GM12873 (cell line): ENCODE measurements around the gene RAC2.

Experiments
- TF ChIP-seq, protein P1 (sequence below): IDR thresholded peaks from 2 replicates; pipeline ENCODE4 v1.5.1; 2012; ENCODE audit warnings: low read depth, mild to moderate bottlenecking, moderate library complexity, low read length, control low read depth; ENCODE audit not compliant: insufficient read depth; ENCODE audit errors: missing control alignments

RAC2 gene

DNA sequence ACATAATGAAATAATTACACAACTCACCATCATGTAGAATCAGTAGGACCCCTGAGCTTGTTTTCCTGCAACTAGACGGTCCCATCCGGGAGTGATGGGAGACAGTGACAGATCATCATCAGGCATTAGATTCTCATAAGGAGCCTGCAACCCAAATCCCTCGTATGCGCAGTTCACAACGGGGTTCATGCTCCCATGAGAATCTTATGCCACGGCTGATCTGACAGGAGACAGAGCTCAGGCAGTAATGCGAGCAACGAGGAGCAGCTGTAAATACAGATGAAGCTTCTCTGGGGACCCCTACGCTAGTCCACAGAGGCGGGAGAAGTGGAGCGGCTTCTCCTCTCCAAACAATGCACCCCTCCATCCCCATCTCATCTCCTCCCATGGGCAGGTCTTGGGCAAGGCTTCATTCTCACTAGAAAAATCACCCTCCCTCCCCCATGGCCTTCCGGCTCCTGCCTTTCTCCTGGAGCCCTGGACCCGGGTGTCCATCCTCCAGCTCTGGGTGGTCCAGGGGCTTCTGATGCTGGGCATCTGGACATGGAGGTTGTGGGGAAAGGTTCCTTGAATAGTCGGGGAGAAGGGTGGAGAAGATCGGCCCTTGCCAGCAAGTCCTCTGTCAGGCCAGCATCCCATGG, 16.2 kb upstream of the RAC2 start:
- TF ChIP-seq, protein P1, sequence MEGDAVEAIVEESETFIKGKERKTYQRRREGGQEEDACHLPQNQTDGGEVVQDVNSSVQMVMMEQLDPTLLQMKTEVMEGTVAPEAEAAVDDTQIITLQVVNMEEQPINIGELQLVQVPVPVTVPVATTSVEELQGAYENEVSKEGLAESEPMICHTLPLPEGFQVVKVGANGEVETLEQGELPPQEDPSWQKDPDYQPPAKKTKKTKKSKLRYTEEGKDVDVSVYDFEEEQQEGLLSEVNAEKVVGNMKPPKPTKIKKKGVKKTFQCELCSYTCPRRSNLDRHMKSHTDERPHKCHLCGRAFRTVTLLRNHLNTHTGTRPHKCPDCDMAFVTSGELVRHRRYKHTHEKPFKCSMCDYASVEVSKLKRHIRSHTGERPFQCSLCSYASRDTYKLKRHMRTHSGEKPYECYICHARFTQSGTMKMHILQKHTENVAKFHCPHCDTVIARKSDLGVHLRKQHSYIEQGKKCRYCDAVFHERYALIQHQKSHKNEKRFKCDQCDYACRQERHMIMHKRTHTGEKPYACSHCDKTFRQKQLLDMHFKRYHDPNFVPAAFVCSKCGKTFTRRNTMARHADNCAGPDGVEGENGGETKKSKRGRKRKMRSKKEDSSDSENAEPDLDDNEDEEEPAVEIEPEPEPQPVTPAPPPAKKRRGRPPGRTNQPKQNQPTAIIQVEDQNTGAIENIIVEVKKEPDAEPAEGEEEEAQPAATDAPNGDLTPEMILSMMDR, result no peak

DNA sequence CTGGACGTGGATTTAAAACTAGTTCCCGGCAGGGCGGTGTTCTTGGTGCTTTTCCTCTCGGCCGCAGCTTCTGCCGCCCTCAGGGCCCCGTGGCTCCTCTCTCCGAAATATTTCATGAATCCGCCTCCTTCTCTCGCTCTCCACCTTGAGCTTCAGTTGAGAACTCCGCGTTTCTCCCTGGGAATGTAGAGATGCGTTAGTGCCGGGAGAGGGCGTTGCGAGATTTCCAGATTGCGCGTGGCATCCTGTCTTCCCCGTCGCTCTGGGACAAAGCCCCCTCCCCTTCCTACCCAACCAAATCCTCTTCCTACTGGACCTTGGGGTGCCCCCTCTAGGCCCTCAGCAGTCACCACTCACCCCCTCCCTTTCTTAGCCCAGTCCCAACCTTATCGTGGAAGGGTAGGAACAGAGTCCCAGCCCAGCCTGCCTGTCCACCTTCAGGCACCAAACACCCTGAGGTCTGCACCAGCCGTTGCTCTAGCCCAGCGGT, 15.5 kb upstream of the RAC2 start:
- TF ChIP-seq, protein P1, result peak; percentile 63

DNA sequence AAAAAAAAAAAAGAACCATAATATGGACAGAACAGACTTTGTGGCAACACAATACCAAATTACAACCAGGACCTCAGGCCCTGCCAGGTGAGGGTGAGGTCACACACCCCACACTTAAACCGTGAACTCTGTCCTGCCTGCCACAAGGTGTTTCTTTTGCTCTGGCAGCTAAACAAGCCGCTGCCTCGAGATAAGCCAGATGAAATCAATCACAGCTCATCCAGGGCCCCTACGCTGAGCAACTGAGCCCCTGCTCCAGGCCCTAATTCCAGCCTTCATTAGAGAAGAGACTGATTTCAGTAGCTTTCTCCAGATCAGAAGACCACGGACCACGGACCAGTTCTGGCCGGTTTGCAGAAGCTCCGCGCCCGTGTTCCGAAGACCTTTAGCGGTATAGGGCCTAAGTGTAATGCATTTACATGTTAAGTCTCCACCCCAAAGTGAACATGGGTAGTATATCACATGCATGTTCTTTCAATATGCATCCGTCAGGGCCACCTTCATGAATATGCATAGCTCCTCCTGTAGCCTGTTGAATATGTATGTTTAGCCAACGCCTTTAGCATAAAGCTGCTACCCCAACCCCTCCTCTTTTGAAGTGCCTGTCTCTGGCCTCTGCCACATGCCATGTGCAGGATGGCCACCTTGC, 14.8 kb upstream of the RAC2 start:
- TF ChIP-seq, protein P1, result no peak

DNA sequence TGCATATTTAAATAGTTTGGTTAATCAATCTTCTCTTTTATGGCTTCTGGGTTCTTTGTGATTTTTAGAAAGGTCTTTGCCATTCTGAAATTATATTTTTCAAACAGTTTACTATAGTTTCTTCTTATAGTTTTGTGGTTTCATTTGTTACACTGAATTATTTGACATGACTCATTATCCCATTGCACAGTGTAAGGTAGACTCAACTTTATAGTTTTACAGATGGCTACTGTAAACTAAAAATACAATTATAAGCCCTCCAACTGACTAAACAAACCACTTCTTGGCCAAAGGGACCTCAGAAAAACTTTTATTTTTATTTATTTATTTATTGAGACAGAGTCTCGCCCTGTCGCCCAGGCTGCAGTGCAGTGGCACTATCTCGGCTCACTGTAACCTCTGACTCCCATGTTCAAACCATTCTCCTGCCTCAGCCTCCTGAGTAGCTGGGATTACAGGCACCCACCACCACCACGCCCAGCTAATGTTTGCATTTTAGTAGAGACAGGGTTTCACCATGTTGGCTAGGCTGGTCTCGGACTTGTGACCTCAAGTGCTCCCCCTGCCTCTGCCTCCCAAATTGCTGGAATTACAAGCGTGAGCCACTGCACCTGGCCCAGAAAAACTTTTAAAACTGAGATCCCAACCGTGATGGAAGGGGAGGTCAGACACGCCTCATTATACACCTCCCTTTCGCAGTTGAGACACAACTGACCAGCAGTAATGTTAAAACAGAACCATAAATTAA, 14.1 kb upstream of the RAC2 start:
- TF ChIP-seq, protein P1, result no peak

DNA sequence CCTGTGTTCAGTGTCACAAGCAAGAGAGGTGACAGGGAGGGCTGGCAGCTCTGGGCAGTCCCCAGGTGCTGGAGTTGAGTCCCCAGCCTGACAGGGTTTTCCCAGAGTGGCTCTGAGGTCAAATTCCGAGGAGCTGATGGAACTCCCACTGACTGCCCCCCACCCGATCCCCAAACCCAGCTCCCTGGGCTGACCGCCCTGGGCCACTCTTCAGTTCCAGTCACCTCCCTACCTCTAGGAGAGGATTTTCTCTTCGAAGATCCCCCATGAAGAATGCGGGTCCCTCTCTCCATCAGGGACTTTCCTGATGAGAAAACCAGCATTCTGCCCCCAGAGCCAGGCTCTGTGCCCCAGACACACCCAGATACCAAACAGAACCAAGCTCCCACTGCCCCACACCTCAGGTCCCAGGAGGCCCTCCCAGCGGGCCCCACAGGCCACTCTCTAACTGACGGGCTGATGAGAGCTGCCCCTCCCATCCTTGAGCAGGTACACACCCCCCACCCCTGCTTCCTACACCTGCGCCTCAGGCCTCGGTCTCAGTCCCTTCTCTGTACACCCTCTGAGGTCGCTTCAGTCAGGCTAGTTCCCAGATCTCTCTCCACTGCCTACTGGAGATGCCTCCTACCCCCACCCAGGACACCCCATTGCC, 12.1 kb upstream of the RAC2 start:
- TF ChIP-seq, protein P1, result no peak

DNA sequence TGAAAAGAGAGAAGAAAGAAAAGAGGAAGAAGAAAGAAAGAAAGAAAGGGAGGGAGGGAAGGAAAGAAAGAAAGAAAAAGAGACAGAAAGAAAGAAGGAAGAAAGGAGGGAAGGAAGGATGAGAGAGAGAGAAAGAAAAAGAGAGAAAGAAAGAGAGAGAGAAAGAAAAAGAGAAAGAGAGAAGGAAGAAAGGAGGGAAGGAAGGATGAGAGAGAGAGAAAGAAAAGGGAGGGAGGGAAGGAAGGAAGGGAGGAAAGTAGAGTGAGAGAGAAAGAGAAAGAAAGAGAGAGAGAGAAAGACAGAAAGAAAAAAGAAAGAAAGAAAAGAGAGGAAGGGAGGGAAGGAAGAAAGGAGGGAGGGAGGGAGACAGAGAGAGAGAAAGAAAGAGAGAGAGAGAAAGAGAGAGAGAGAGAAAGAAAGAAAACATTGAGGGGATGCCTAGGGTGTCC, 11.5 kb upstream of the RAC2 start:
- TF ChIP-seq, protein P1, result no peak

DNA sequence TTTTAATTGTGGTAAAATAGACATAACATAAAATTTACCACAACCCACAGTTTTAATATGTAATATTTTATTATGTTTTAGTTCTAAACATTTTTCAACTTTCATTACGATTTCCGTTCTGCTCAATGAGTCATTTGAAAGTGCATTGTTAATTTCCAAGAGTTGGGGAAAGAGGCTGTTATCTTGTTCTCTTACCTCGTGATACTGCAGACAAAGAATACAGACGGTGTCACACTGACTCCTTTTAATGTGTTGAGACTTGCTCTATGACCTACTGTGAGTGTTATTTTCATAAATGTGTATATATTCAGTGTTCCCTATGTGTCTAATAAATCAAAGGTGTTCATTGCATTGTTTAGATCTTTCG, 10.8 kb upstream of the RAC2 start:
- TF ChIP-seq, protein P1, result no peak
